ENCODE results near the gene LYSMD3. TPM values are rescaled to one million over a fixed set of nuclear protein-coding genes. Genes with fewer than 3 reads are reported as not detected.

LYSMD3 gene
- total RNA-seq, 1 donor from 2014 or later: 21.0 TPM

DNA sequence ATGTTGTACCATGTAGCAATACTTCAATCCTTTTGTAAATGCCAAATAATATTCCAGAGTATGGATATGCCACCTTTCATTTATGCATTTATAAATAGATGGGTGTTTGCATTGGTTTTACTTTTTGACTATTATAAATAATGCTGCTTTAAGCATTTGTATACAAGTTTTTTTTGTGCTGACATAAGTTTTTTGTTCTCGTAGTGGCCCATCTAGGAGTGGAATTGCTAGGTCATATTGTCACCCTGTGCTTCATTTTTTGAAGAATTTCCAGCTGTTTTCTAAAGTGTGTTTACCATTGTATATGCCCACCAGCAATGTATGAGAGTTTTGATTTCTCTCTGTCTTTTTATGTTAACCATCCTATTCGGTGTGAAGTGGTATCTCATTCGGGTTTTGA lies 36.1 kb upstream of the LYSMD3 start:
- H3K27me3 Mint-ChIP-seq: no peaks in the 10 kb centered on the region
- no peak overlapping the region for H3K4me3 Mint-ChIP-seq
- DNase-seq (ENCODE audit: extremely low spot score, unreplicated experiment): no peak
- TF ChIP-seq, protein P1, sequence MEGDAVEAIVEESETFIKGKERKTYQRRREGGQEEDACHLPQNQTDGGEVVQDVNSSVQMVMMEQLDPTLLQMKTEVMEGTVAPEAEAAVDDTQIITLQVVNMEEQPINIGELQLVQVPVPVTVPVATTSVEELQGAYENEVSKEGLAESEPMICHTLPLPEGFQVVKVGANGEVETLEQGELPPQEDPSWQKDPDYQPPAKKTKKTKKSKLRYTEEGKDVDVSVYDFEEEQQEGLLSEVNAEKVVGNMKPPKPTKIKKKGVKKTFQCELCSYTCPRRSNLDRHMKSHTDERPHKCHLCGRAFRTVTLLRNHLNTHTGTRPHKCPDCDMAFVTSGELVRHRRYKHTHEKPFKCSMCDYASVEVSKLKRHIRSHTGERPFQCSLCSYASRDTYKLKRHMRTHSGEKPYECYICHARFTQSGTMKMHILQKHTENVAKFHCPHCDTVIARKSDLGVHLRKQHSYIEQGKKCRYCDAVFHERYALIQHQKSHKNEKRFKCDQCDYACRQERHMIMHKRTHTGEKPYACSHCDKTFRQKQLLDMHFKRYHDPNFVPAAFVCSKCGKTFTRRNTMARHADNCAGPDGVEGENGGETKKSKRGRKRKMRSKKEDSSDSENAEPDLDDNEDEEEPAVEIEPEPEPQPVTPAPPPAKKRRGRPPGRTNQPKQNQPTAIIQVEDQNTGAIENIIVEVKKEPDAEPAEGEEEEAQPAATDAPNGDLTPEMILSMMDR (conservative IDR thresholded peaks at IDR 0.05): no peak
- peaks cover 4% of the 10 kb centered on the region for H3K36me3 Mint-ChIP-seq
- H3K4me1 Mint-ChIP-seq (ENCODE audit: unreplicated experiment): peaks cover 4% of the 10 kb centered on the region
- no peak overlapping the region for H3K27ac Mint-ChIP-seq
- peaks cover 3% of the 10 kb centered on the region for H3K9me3 Mint-ChIP-seq

DNA sequence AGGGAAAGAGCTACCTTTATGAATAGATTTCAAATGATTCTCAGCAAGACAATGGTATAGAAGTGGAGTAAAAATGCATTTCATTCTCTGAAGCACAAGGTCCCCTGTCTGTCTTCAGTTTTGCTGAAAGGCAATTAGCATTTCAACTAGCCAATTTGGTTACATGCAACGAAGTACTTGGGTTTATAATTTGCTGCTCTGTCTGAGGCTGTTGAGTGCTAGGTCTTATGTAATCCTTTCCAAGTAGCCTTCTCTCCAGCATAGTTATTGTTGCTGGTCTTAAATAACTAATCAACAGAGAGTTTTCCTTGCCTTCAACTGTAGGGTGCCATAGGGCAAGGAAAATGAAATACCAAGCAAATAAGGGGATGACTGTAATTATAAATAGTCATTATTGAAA lies 33.7 kb upstream of the LYSMD3 start:
- H3K27ac Mint-ChIP-seq: no peak overlapping the region
- peaks cover 6% of the 10 kb centered on the region for H3K27me3 Mint-ChIP-seq
- TF ChIP-seq, protein P1 (conservative IDR thresholded peaks at IDR 0.05): no peak
- no peaks in the 10 kb centered on the region for H3K9me3 Mint-ChIP-seq
- peaks cover 4% of the 10 kb centered on the region for H3K36me3 Mint-ChIP-seq
- H3K4me3 Mint-ChIP-seq: no peak overlapping the region
- peaks cover 4% of the 10 kb centered on the region for H3K4me1 Mint-ChIP-seq (ENCODE audit: unreplicated experiment)
- no peak for DNase-seq (ENCODE audit: extremely low spot score, unreplicated experiment)

GRCh38 chr5:90562341-90562740 lies 33.0 kb upstream of the LYSMD3 start:
- Mint-ChIP-seq H3K4me3 (no peak overlapping the region), H3K27me3 (peaks cover 13% of the 10 kb centered on the region), H3K36me3 (peaks cover 4% of the 10 kb centered on the region), H3K27ac (no peak overlapping the region), H3K9me3 (no peaks in the 10 kb centered on the region), H3K4me1 (ENCODE audit: unreplicated experiment) (peaks cover 4% of the 10 kb centered on the region)
- DNase-seq (ENCODE audit: extremely low spot score, unreplicated experiment): no peak
- TF ChIP-seq, protein P1 (conservative IDR thresholded peaks at IDR 0.05): no peak

DNA sequence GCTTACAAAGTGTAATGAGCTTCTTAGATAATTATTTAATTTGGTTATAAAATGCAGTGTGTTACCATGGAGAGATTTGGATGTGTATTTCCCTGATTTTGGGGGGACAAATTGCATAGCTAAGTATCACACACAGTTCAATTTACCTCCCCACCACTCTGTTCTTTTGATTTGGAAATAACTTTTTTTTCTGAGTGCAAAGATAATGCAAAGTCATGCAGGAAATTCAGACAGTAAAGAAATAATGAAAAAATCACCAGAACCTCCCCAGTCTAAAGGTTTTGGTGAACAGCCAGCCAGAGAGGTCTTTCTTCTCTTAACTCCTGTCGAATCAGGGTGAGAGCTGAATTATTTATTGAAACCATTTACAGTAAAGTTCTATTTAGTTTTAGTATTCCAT lies 32.4 kb upstream of the LYSMD3 start:
- peaks cover 4% of the 10 kb centered on the region for H3K4me1 Mint-ChIP-seq (ENCODE audit: unreplicated experiment)
- H3K4me3 Mint-ChIP-seq: no peak overlapping the region
- peaks cover 1% of the 10 kb centered on the region for H3K36me3 Mint-ChIP-seq
- H3K9me3 Mint-ChIP-seq: no peaks in the 10 kb centered on the region
- DNase-seq (ENCODE audit: extremely low spot score, unreplicated experiment): no peak
- TF ChIP-seq, protein P1 (conservative IDR thresholded peaks at IDR 0.05): no peak
- no peak overlapping the region for H3K27ac Mint-ChIP-seq
- H3K27me3 Mint-ChIP-seq: peaks cover 19% of the 10 kb centered on the region

DNA sequence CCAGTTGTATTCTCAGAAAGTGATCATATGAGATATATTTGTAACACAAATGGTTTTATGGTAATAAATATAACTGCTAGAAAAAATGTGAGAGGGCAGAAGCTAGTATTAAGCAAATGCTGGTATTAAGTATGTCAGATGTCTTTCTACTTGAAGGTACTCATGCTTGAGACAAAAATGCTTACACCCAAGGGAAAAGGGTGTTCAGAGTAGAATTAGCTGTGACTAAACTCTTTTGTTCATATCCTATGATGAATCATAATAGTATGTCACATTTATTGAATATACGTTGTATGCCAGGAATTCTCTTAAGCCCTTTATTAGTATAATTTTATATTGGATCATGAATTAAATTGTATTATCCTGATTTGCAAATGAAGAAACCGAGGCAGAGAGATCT lies 31.4 kb upstream of the LYSMD3 start:
- TF ChIP-seq, protein P1 (conservative IDR thresholded peaks at IDR 0.05): no peak
- H3K4me1 Mint-ChIP-seq (ENCODE audit: unreplicated experiment): peaks cover 4% of the 10 kb centered on the region
- no peaks in the 10 kb centered on the region for H3K9me3 Mint-ChIP-seq
- peaks cover 29% of the 10 kb centered on the region for H3K27me3 Mint-ChIP-seq
- H3K4me3 Mint-ChIP-seq: no peak overlapping the region
- H3K27ac Mint-ChIP-seq: no peak overlapping the region
- H3K36me3 Mint-ChIP-seq: no peaks in the 10 kb centered on the region
- no peak for DNase-seq (ENCODE audit: extremely low spot score, unreplicated experiment)
